ENCODE measurements around the gene PTGIS.

The PTGIS gene

GRCh38 chr20:49599746-49600113, 31.8 kb upstream of the PTGIS start:
- H3K4me3 ChIP-seq (ENCODE audit: low read depth, low read length), result no peak overlapping the region
- DNase-seq (ENCODE audit: low read depth), result no peak
- TF ChIP-seq CTCF (conservative IDR thresholded peaks at IDR 0.05; ENCODE audit: low read depth, low read length), result no peak

- no peak overlapping the region for H3K4me3 ChIP-seq (ENCODE audit: low read depth, low read length)
- no peak for DNase-seq (ENCODE audit: low read depth)
- no peak for TF ChIP-seq CTCF (conservative IDR thresholded peaks at IDR 0.05; ENCODE audit: low read depth, low read length)
These were observed 30.0 kb upstream of the PTGIS start for GRCh38 chr20:49597825-49598395.

GRCh38 chr20:49595811-49596561, 28.0 kb upstream of the PTGIS start:
- no peak overlapping the region for H3K4me3 ChIP-seq (ENCODE audit: low read depth, low read length)
- peak; percentile 78 for DNase-seq (ENCODE audit: low read depth)
- TF ChIP-seq CTCF (conservative IDR thresholded peaks at IDR 0.05; ENCODE audit: low read depth, low read length), result no peak

GRCh38 chr20:49595346-49595745, 27.4 kb upstream of the PTGIS start:
- H3K4me3 ChIP-seq (ENCODE audit: low read depth, low read length), result no peak overlapping the region
- no peak for TF ChIP-seq CTCF (conservative IDR thresholded peaks at IDR 0.05; ENCODE audit: low read depth, low read length)
- DNase-seq (ENCODE audit: low read depth), result no peak

GRCh38 chr20:49594931-49595315, 27.0 kb upstream of the PTGIS start:
- TF ChIP-seq CTCF (conservative IDR thresholded peaks at IDR 0.05; ENCODE audit: low read depth, low read length), result no peak
- DNase-seq (ENCODE audit: low read depth), result no peak
- H3K4me3 ChIP-seq (ENCODE audit: low read depth, low read length), result no peak overlapping the region

- no peak for TF ChIP-seq CTCF (conservative IDR thresholded peaks at IDR 0.05; ENCODE audit: low read depth, low read length)
- DNase-seq (ENCODE audit: low read depth), result peak; percentile 87
- no peak overlapping the region for H3K4me3 ChIP-seq (ENCODE audit: low read depth, low read length)
These were observed 26.4 kb upstream of the PTGIS start for GRCh38 chr20:49594143-49594930.

All from choroid plexus epithelial cell (primary cell).